ENCODE data around the gene LIN7A.

DNA sequence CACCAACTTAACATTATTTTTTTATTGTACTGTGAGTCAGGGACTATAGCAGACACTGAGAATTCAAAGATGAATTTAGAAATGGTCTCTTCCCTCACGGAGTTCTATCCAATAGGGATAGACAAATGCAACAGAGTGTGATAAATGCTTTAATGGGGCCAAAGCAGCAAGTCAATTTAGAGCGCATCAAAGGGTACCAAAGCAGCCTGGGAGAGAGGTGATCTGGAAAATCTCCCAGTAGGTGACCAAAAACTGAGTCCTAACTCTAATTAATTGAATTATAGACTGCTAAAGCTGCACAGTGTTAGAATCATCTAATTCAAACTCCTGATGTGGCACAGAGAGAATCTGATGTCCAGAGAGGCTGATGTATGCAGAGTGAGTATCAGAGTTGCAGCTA, 2.6 kb downstream of the LIN7A start:
- no peak for TF ChIP-seq POLR2A (IDR thresholded peaks at IDR 0.05)
- TF ChIP-seq, protein P1, sequence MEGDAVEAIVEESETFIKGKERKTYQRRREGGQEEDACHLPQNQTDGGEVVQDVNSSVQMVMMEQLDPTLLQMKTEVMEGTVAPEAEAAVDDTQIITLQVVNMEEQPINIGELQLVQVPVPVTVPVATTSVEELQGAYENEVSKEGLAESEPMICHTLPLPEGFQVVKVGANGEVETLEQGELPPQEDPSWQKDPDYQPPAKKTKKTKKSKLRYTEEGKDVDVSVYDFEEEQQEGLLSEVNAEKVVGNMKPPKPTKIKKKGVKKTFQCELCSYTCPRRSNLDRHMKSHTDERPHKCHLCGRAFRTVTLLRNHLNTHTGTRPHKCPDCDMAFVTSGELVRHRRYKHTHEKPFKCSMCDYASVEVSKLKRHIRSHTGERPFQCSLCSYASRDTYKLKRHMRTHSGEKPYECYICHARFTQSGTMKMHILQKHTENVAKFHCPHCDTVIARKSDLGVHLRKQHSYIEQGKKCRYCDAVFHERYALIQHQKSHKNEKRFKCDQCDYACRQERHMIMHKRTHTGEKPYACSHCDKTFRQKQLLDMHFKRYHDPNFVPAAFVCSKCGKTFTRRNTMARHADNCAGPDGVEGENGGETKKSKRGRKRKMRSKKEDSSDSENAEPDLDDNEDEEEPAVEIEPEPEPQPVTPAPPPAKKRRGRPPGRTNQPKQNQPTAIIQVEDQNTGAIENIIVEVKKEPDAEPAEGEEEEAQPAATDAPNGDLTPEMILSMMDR (IDR thresholded peaks at IDR 0.05): no peak

Data from upper lobe of left lung (tissue), 4 donors.